ENCODE measurements around the gene NFATC2. TPM values are rescaled to one million over a fixed set of nuclear protein-coding genes. Genes with fewer than 3 reads are reported as not detected.

Gene NFATC2
- total RNA-seq, 1 donor from 2014 or later = 0.89 TPM

GRCh38 chr20:51444467-51444866, 98.1 kb downstream of the NFATC2 start:
- Mint-ChIP-seq H3K36me3 (ENCODE audit: unreplicated experiment) (no peaks in the 10 kb centered on the region), H3K4me1 (ENCODE audit: unreplicated experiment) (peaks cover 44% of the 10 kb centered on the region), H3K4me3 (ENCODE audit: unreplicated experiment) (no peak overlapping the region)

GRCh38 chr20:51442602-51443001, 99.9 kb downstream of the NFATC2 start:
- Mint-ChIP-seq H3K27me3 (ENCODE audit: unreplicated experiment) (no peaks in the 10 kb centered on the region), H3K4me3 (ENCODE audit: unreplicated experiment) (no peak overlapping the region), H3K27ac (ENCODE audit: unreplicated experiment) (no peak overlapping the region), H3K36me3 (ENCODE audit: unreplicated experiment) (no peaks in the 10 kb centered on the region), H3K9me3 (ENCODE audit: unreplicated experiment) (no peaks in the 10 kb centered on the region), H3K4me1 (ENCODE audit: unreplicated experiment) (peaks cover 38% of the 10 kb centered on the region)
- TF ChIP-seq CTCF (IDR thresholded peaks at IDR 0.05) = no peak
- DNase-seq (ENCODE audit: extremely low spot score, unreplicated experiment) = no peak

More at GRCh38 chr20:51444467-51444866, 98.1 kb downstream of the NFATC2 start:
- no peak for DNase-seq (ENCODE audit: extremely low spot score, unreplicated experiment)
- no peaks in the 10 kb centered on the region for H3K27me3 Mint-ChIP-seq (ENCODE audit: unreplicated experiment)
- no peaks in the 10 kb centered on the region for H3K9me3 Mint-ChIP-seq (ENCODE audit: unreplicated experiment)
- no peak for TF ChIP-seq CTCF (IDR thresholded peaks at IDR 0.05)
- peak overlapping the region; percentile 60 for H3K27ac Mint-ChIP-seq (ENCODE audit: unreplicated experiment)

- Mint-ChIP-seq H3K27me3 (ENCODE audit: unreplicated experiment) (no peaks in the 10 kb centered on the region), H3K36me3 (ENCODE audit: unreplicated experiment) (no peaks in the 10 kb centered on the region), H3K27ac (ENCODE audit: unreplicated experiment) (no peak overlapping the region), H3K4me1 (ENCODE audit: unreplicated experiment) (peaks cover 23% of the 10 kb centered on the region), H3K9me3 (ENCODE audit: unreplicated experiment) (no peaks in the 10 kb centered on the region), H3K4me3 (ENCODE audit: unreplicated experiment) (no peak overlapping the region)
- TF ChIP-seq CTCF (IDR thresholded peaks at IDR 0.05) = no peak
- DNase-seq (ENCODE audit: extremely low spot score, unreplicated experiment) = no peak
Measured at GRCh38 chr20:51440589-51440988, 101.9 kb downstream of the NFATC2 start.

- Mint-ChIP-seq H3K27ac (ENCODE audit: unreplicated experiment) (no peak overlapping the region), H3K36me3 (ENCODE audit: unreplicated experiment) (no peaks in the 10 kb centered on the region), H3K27me3 (ENCODE audit: unreplicated experiment) (no peaks in the 10 kb centered on the region), H3K4me1 (ENCODE audit: unreplicated experiment) (peaks cover 12% of the 10 kb centered on the region), H3K9me3 (ENCODE audit: unreplicated experiment) (no peaks in the 10 kb centered on the region), H3K4me3 (ENCODE audit: unreplicated experiment) (no peak overlapping the region)
- no peak for DNase-seq (ENCODE audit: extremely low spot score, unreplicated experiment)
- TF ChIP-seq CTCF (IDR thresholded peaks at IDR 0.05) = no peak
Measured at GRCh38 chr20:51439160-51439689, 103.3 kb downstream of the NFATC2 start.

GRCh38 chr20:51438136-51438535, 104.4 kb downstream of the NFATC2 start:
- H3K4me1 Mint-ChIP-seq (ENCODE audit: unreplicated experiment) = peaks cover 11% of the 10 kb centered on the region
- no peaks in the 10 kb centered on the region for H3K27me3 Mint-ChIP-seq (ENCODE audit: unreplicated experiment)
- H3K36me3 Mint-ChIP-seq (ENCODE audit: unreplicated experiment) = no peaks in the 10 kb centered on the region
- no peak overlapping the region for H3K27ac Mint-ChIP-seq (ENCODE audit: unreplicated experiment)
- DNase-seq (ENCODE audit: extremely low spot score, unreplicated experiment) = no peak
- no peak for TF ChIP-seq CTCF (IDR thresholded peaks at IDR 0.05)
- H3K4me3 Mint-ChIP-seq (ENCODE audit: unreplicated experiment) = no peak overlapping the region
- H3K9me3 Mint-ChIP-seq (ENCODE audit: unreplicated experiment) = no peaks in the 10 kb centered on the region

All from osteocyte (in vitro differentiated cells).